Measurements from ENCODE around the gene CRMP1.

- TF ChIP-seq CTCF (conservative IDR thresholded peaks at IDR 0.05; ENCODE audit: low read length) (no peak), EZH2phosphoT487 (IDR thresholded peaks at IDR 0.05; ENCODE audit: borderline replicate concordance) (no peak)
Observed at GRCh38 chr4:5789141-5789540, 103.7 kb downstream of the CRMP1 start.

Data from Loucy (cell line).